Retina (tissue), 1 donor: Measurements from ENCODE around the gene FHOD1.

Experiments
- DNase-seq: peaks from one replicate; pipeline ENCODE4 v3.0.0-alpha.2; 2016

FHOD1 gene

GRCh38 chr16:67188798-67189197 lies 58.5 kb downstream of the FHOD1 start:
- no peak for DNase-seq

DNA sequence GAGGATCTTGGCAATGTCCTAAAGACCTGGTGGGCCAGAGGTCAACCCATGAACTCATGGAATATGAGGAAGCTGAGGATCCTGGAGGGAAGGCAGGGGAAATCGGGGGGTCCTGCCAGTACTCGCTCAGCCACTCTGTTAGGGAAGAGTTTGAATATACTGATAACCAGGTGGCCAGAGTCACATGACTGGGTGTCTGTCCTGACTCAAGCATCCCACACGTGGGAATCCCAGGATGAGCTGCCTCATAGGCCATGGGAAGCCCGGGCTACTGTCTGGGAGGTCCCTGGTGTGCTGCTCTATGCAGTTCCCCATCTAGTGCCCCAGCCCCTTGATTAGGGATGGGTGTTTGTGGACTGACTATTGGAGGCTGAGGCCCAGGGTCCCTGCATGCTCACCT lies 59.0 kb downstream of the FHOD1 start:
- no peak for DNase-seq

DNA sequence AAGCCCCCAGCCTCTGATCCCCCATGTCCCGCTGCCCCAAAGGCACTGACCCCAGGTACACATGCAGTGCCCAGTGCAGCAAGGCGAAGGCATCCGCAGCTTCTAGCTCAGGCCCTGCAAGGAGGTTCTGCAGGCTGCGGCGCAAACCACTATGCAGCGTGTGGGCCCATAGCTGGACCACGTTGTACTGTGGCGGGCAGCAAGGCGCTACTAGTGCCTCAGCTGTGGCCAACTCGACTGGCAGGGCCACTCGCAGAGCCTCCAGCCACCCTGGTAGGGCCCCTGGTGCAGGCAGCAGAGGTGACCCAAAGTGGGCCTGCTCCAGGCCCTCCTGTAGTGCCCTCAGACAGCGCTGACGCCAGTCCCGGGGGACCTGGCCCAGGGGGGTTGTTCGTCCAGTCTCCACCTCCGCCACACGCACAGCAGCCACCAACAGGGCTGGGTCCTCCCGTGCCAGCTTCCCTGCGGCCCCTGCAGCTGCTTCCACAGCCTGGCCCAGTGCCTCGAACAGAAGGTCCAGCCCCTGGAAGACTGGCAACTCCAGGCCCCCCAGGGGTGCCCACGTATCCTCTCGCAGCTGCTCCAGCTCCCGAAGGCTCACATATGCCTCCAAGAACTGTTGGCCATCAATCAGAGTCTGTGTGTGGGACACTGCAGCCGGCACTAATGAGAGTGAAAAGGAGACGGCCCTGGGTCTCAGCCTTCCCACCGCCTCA lies 59.9 kb downstream of the FHOD1 start:
- no peak for DNase-seq

- no peak for DNase-seq
Measured at GRCh38 chr16:67186550-67186950, 60.7 kb downstream of the FHOD1 start.

DNA sequence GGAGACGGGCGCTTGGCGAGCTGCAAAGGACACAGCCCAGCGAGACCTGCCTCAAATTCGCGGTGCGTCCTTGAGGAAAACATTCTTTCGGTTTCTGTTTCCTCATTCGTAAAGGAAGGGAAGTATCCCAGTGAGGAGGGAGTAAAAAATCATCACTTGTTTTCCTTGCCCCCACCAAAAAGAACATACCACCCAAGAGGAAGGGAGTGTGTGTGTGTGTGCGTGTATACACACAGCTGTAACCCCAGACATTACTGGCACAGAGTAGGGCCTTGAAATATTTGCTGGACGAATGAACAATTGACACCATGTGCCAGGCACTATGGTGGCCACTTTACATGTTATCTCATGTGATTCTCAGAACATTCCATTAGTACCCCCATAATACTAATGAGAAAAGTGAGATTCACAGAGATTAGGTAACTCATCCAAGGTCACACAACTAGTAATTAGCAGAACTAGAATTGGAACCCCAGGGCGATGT lies 61.6 kb downstream of the FHOD1 start:
- no peak for DNase-seq

DNA sequence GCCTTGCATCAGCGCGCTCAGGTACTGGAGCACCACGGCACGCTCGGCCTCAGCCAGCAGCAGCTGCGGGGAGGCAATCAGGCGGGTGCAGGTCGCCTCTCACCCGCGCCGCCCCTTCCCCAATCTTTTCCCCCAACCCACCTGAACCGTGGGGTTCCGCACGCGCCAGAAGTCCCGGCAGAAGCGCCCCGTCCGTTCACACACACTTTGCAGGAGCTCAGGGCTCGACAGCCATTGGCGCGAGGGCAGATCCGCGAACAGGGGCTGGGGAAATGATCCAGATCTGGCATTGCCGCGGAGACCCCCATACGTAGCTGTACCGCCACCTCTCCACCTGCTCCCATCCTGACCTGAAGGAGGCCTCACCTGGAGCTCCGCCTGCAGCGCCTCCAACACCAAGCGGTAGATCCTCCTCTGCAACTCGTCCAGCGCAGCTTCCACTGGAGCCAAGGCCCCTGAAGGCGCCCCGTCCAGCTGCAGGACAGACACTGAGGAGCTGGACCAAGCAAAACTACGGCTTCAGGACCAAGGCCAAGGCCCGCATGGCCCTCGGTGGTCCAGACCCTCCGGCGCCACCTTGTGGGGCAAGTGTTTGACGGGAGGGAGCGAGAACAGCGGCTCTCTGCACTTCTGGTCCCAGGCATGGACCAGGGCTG lies 62.2 kb downstream of the FHOD1 start:
- peak; percentile 89 for DNase-seq

DNA sequence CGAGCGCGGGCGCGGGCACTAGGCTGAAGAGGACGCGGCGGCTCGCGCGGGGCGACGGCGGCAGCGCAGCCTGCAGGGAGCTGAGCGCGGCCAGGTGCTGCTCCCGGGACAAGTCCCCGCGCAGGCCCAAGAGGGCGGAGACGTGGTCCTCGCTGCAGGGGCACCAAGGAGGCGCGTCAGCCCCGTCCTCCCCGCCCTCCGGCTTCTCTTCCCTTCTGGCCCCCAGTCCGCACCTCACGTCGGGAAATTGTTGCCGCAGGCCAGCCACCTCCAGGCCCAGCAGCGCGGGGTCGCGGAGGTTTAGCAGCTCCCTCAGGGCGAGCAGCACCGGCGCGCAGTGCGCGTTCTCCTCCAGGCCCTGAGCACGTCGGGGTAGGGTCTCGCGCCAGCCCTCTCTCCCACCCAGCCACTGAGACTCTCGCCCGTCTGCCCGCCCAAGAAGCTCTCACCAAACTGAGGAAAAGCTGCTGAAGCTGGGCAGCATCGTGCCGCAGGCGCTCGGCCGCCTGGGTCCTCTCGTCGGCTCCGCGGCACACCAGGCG lies 62.8 kb downstream of the FHOD1 start:
- peak; percentile 35 for DNase-seq

- DNase-seq: peak; percentile 100
Measured at GRCh38 chr16:67183627-67184452, 63.4 kb downstream of the FHOD1 start, which contains the start of gene MATCAP1. MATCAP1 (minus strand) TSS chr16:67183963; CDS start chr16:67180610, 3,353 bp downstream.

GRCh38 chr16:67183284-67183626 lies 64.0 kb downstream of the FHOD1 start:
- DNase-seq: no peak

GRCh38 chr16:67182288-67182687 lies 65.0 kb downstream of the FHOD1 start:
- no peak for DNase-seq

DNA sequence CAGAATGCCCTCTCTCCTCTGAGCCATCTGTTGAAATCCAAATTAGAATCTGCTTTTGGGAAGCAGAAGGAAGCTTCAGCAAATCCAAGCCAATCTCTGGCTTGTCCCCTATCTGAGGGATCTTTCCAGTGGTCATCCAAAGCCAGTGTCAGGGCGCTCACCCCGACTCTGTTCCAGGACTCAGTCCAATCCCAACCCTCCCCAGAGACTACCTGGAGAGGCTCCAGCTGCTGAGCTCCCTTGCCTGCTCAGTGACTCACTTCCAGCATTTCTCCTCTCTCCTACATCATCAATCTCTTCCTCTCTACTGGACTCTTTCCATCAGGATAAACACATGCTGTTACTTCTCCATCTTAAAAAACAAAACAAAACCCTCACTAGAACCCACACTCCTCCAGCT lies 65.9 kb downstream of the FHOD1 start:
- no peak for DNase-seq

DNA sequence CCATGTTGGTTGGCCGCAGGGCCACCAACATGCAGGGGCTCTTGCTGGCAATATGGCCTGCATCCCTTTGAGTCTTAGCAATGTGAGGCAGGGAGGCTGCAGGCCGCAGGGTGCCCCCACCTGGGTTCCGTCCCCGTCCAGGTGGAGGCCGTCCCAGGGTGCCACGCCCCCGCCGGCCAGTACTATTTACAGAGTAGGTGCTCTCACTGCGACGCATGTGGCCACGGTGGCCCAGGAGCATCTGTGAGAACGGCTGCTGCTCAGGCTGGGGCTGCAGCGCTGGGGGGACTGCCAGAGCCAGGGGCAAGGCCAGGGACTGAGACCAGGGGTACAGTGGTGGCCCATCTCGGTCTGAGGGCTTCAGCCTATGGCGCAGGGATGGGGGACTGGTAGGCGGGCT lies 67.1 kb downstream of the FHOD1 start:
- no peak for DNase-seq

GRCh38 chr16:67179421-67180080 lies 67.7 kb downstream of the FHOD1 start:
- no peak for DNase-seq
